Smooth muscle cell (in vitro differentiated cells): ENCODE results near the gene RSPO1. TPM values are rescaled to one million over a fixed set of nuclear protein-coding genes. Genes with fewer than 3 reads are reported as not detected.

Source experiments
- DNase-seq: peaks from one replicate; lab custom pipeline; 2025; ENCODE audit not compliant: unreplicated experiment; lab: John Stamatoyannopoulos, UW
- H2AFZ ChIP-seq: fragments of 200-600 bp; sonication (generic); 2 replicates; pipeline ENCODE4 v1.6.0; 2016; ENCODE audit warnings: antibody characterized with exemption, low read depth, mild to moderate bottlenecking
- H3F3A ChIP-seq: fragments of 200-600 bp; sonication (generic); 2 replicates; pipeline ENCODE4 v1.6.0; 2017; ENCODE audit warnings: antibody characterized with exemption, low read depth
- H3K27ac ChIP-seq: fragments of 200-600 bp; sonication (generic); 2 replicates; pipeline ENCODE4 v1.5.1; 2016; ENCODE audit warnings: low read depth, mild to moderate bottlenecking
- H3K27me3 ChIP-seq: fragments of 200-600 bp; sonication (generic); 2 replicates; pipeline ENCODE4 v1.6.1; 2016; ENCODE audit warnings: low read depth, mild to moderate bottlenecking
- H3K36me3 ChIP-seq: fragments of 200-600 bp; sonication (generic); 2 replicates; pipeline ENCODE4 v1.5.1; 2016; ENCODE audit warnings: low read depth
- H3K4me1 ChIP-seq: fragments of 200-600 bp; sonication (generic); 2 replicates; pipeline ENCODE4 v1.5.1; 2016; ENCODE audit warnings: low read depth
- H3K4me2 ChIP-seq: fragments of 200-600 bp; sonication (generic); 2 replicates; pipeline ENCODE4 v1.6.0; 2016; ENCODE audit warnings: mild to moderate bottlenecking
- H3K4me3 ChIP-seq: fragments of 200-600 bp; sonication (generic); 2 replicates; pipeline ENCODE4 v1.5.1; 2016; ENCODE audit warnings: mild to moderate bottlenecking
- H3K79me2 ChIP-seq: fragments of 200-600 bp; sonication (generic); 2 replicates; pipeline ENCODE4 v1.6.0; 2016; ENCODE audit warnings: low read depth, mild to moderate bottlenecking
- H3K9ac ChIP-seq: fragments of 200-600 bp; sonication (generic); 2 replicates; pipeline ENCODE4 v1.6.0; 2016; ENCODE audit warnings: low read depth
- H3K9me3 ChIP-seq: fragments of 200-600 bp; sonication (generic); replicated peaks from 2 replicates; pipeline ENCODE4 v1.5.1; 2016; ENCODE audit warnings: low read depth
- H4K20me1 ChIP-seq: fragments of 200-600 bp; sonication (generic); 2 replicates; pipeline ENCODE4 v1.6.0; 2016; ENCODE audit warnings: low read depth
- CTCF ChIP-seq: fragments of 200-600 bp; sonication (generic); IDR thresholded peaks from 2 replicates; pipeline ENCODE4 v1.5.1; 2017; ENCODE audit warnings: borderline replicate concordance, mild to moderate bottlenecking, antibody characterized with exemption; ENCODE audit not compliant: insufficient read depth, poor library complexity, severe bottlenecking
- WGBS: methylation state at CpG from one replicate; pipeline ENCODE4 v1.1.7; 2016; ENCODE audit warnings: low lambda C conversion rate; 5-methylcytosine and 5-hydroxymethylcytosine counted together
- polyA plus RNA-seq: library from polyadenylated mRNA; unstranded; fragments of >200 nt; fragmentation: Nextera tagmentation; extraction: Ambion mirVana; gene quantifications from 2 replicates; pipeline ENCODE4 v1.2.1, GENCODE V29; 2016
- total RNA-seq: library from RNA; depleted of rRNA; stranded (reverse); fragments of >200 nt; gene quantifications from 2 replicates; pipeline ENCODE4 v1.2.3, GENCODE V29; 2014

The RSPO1 gene
- total and polyA plus RNA-seq, 2 experiments from 2014 or later, result not detected

- TF ChIP-seq CTCF, result no peak
- H3K27ac ChIP-seq, result no peak overlapping the region
- H3K36me3 ChIP-seq, result no peaks in the 10 kb centered on the region
- H4K20me1 ChIP-seq, result no peaks in the 10 kb centered on the region
- H3K27me3 ChIP-seq, result peaks cover 71% of the 10 kb centered on the region
- H3K4me1 ChIP-seq, result no peaks in the 10 kb centered on the region
- H3K4me2 ChIP-seq, result no peak overlapping the region
- H3F3A ChIP-seq, result no peaks in the 10 kb centered on the region
- 54% methylated on average over 2 of the region's 2 CpGs for WGBS
- no peak overlapping the region for H3K9ac ChIP-seq
- no peaks in the 10 kb centered on the region for H3K79me2 ChIP-seq
- no peak for DNase-seq
- H3K4me3 ChIP-seq, result no peak overlapping the region
- no peak overlapping the region for H2AFZ ChIP-seq
- H3K9me3 ChIP-seq, result no peaks in the 10 kb centered on the region
Observed at GRCh38 chr1:37609002-37609401, 25.7 kb downstream of the RSPO1 start.

DNA sequence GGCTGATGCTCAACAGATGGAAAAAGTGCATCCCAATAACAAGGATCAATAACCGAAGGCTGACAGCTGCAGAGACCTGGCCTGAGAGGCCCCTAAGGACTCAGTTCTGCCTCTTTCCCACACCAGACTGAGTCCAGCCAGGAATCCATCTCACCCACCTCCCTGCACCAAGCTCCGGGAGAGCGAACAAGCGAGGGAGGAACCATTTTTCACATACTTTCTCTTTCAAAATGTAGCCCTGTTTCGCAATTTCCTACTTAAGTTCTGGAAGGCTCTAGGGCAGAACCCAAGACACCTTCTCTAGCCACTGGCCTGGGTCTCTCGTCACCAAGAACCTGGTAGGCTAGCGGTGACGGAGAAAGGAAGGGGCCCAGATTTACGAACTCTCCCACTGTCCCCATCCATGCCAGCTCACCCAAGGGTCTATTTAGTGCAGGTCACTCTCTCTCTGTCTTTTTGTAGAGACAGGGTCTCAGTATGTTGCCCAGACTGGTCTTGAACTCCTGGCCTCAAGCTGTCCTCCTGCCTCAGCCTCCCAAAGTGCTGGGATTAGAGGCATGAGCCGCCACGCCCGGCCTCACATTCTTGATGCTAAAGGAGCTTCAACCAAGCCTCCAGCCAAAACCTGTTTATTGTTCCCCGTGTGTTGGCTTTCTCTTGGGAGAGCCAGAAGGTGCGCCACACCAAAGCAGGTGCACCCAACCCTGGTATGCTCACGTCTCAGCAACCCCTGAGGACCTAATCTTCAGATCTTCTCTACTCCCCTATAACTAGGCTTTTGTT lies 28.0 kb downstream of the RSPO1 start:
- Histone ChIP-seq H3F3A (no peaks in the 10 kb centered on the region), H3K9ac (no peak overlapping the region), H4K20me1 (no peaks in the 10 kb centered on the region), H3K4me3 (no peak overlapping the region), H3K4me2 (no peak overlapping the region), H2AFZ (no peak overlapping the region), H3K27me3 (peaks cover 59% of the 10 kb centered on the region), H3K4me1 (no peaks in the 10 kb centered on the region), H3K79me2 (no peaks in the 10 kb centered on the region), H3K27ac (no peak overlapping the region), H3K9me3 (no peaks in the 10 kb centered on the region), H3K36me3 (no peaks in the 10 kb centered on the region)
- DNase-seq, result no peak
- 89% methylated on average over 15 of the region's 15 CpGs for WGBS
- TF ChIP-seq CTCF, result no peak

- no peaks in the 10 kb centered on the region for H3K4me1 ChIP-seq
- H3K9me3 ChIP-seq, result no peaks in the 10 kb centered on the region
- H3K79me2 ChIP-seq, result no peaks in the 10 kb centered on the region
- no peak overlapping the region for H3K4me3 ChIP-seq
- no peaks in the 10 kb centered on the region for H3K36me3 ChIP-seq
- no peak overlapping the region for H3K9ac ChIP-seq
- no peak for DNase-seq
- no peaks in the 10 kb centered on the region for H3F3A ChIP-seq
- no peaks in the 10 kb centered on the region for H4K20me1 ChIP-seq
- WGBS, result 90% methylated on average over 9 of the region's 9 CpGs
- TF ChIP-seq CTCF, result no peak
- peaks cover 55% of the 10 kb centered on the region for H3K27me3 ChIP-seq
- no peak overlapping the region for H2AFZ ChIP-seq
- no peak overlapping the region for H3K27ac ChIP-seq
- no peak overlapping the region for H3K4me2 ChIP-seq
Observed at GRCh38 chr1:37605806-37606474, 28.8 kb downstream of the RSPO1 start.
